Daoy (cell line): ENCODE measurements around the gene B3GAT3. TPM values are rescaled to one million over a fixed set of nuclear protein-coding genes. Genes with fewer than 3 reads are reported as not detected.
"Not testable (repeated sequence)": the region's sequence is repeated elsewhere in the genome, so short reads cannot be mapped to it uniquely, and the experiment has no call there.

ENCODE experiments used
- DNase-seq: peaks from one replicate; pipeline ENCODE4 v3.0.0-alpha.2; 2015; ENCODE audit warnings: low read depth
- total RNA-seq: library from RNA; depleted of rRNA; stranded (reverse); fragments of >200 nt; shearing (Covaris generic); gene quantifications from 2 replicates; pipeline ENCODE4 v1.2.3, GENCODE V29; 2014; rRNA removed

The B3GAT3 gene
- total RNA-seq, 1 experiment from 2014 or later = 17.9 TPM

- DNase-seq = no peak
These were observed 42.5 kb downstream of the B3GAT3 start for GRCh38 chr11:62579252-62579651.

DNA sequence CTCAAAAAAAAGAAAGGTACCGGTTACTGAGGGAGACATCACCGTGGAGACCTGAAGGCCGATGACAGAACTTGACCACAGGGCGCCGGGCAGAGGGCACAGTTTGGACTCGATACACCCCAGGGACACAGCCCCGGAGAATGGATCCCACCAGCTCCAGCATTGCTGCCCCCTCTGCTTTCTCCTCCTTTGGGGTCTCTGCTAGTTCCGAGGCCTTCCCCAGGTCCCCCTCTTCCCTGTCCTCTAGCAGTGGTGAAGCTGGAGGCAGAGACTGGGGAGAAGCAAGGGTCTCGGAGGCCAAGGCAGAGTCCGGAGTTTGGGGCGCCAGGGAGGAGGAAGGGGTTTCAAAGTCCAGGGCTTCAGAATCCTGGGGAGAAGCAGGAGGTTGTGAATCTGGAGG lies 43.2 kb downstream of the B3GAT3 start:
- no peak for DNase-seq

DNA sequence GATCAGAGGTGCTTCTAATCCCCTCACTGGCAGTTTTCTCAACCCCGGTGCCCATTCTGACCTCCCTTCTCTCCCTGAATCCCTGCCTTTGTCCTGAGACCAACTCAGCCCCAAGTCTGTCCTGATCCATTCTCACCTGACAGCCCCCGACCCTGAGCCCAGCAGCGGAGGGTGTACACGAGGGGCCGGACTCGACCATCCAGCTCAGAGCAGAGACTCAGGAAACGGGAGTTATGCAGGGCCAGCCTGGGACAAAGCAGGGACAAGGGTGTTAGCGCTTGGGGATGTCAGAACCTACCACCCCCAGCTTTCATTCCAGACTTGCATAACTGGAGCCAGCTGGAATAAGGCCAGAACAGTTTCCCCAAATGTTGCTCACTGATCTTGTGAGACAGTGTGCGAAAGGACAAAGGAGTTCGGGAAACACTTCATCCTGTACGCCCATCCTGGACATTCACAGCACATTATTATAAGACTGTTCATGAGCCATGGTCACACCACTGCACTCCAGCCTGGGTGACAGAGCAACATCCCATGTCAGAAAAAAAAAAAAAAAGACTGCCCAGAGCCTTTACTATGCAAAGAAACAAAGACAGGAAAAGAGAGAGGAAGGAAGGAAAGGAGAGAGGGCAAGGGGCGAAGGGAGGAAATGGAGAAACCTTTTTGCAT lies 44.6 kb downstream of the B3GAT3 start:
- no peak for DNase-seq

- DNase-seq = no peak
These were observed 45.9 kb downstream of the B3GAT3 start for GRCh38 chr11:62575837-62576236.

DNA sequence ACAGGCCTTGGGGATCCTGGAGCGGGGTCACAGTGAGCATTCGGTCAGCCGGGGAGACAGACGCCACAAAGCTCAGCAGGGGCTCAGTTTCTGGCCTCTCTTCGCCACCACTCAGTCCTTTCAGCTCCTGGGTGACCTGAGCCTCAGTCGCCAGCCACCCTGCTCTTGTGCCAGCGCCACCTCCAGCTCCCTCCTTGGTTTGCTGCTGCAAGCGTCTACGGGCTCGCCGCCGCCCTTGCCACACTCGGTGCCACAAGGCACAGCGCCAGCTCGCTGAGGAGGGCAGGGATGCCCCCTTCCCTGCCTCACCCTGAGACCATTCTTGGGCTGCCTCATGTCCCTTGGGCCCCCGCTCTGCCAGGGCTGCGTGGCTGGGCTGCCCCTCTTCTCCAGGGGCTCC lies 46.6 kb downstream of the B3GAT3 start:
- peak; percentile 13 for DNase-seq

DNA sequence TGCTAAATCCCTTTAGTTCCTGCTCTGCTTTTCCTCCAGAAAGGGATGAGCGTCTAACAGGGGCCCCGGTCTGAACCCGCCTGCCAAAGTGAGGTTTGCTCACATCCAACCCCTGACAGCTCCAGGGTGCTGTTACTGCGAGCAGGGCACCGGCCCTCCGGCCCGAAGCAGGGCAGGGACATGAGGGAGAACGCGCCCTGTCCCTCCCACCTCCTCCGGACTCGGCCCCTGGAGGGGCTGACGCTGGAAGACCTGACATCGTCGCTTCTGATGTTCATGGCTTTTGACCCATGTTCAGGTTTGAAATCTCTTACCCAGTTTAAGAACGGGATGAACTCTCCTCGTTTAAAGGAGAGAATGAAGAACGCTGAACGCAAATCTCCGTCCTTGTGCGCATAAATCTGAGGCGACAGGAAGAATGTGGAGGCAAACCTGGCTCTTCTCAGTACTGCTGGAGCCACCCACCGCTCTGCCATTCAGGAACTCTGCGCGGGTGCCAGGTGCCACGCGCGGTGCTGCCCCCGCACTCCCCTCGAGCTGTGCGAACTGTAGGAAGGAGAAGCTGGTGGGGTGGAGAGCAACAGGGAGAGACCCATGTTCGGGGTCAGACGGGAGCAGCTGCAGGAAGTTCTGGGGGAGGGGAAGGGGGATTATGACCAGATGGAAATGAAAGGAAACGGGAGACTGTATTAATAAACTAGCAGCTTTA lies 47.3 kb downstream of the B3GAT3 start:
- peak; percentile 27 for DNase-seq

DNA sequence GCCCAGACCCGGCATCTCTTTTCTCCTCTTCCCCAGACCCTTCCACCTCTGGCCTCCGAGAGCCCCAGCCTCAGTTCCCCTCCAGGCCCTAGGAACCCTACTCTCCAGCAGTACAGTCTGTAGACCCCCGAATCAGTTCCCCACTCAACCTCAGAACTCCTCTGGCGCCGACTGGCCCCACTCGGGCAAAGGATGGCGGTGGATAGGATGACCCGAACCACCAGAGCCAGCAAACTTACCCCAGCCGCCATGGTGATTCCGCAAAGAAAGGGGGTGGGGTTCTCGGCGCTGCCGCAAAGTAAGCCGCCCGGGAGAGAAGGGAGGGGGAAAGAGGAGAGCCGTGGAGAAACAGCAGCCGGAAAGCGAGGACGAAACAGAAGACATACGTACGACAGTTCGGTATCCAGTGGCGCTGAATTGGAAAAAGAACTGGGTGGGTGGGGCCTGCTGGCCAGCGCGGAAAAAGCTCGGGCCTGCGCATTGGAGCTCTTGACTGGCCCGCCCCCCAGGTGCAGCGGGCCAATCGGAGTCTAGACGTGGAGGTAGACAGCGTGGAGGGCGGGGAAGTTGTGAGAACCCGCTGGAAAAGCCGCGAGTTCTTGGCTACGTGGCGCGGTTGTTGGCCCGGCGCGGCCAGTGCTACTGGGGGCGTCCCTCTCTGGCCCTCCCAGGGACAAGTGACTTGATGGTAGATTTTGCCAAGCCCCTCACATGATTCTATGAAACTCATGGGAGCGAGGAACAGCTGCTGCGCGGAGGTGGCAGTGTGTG lies 48.0 kb downstream of the B3GAT3 start, which contains the start of gene EEF1G:
TSS of gene EEF1G (minus strand) at position 300 of the 771 bp plus-strand sequence. CDS start at position 251, 49 bp downstream.
- DNase-seq = peak; percentile 99

DNA sequence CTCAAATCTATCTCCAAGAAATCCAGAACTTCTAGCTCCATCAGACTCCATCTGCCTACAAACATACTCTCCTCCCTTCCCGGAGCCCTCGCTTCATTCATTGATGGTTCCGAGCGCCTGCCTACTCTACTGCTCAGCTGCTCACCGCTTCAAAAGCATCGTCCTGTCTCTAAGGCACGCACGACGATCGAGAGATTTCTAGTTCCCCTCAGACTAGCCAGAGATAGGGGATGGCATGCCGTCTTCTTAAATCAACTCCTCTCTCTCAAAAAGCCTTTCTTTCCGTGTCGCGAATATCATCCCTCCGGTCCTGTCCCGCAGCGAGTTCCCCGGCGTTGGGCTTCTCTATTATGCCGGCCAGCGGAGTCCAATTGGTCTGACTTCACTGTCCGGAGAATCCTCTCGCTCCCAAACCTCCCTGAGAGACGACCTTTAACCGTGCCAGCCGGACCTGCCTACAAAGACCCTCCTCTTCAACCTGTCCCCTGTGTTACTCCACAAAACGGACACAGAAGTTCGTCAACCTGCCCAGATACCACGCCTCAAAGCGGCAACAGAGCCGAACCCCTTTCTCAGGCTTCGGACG lies 48.7 kb downstream of the B3GAT3 start:
- DNase-seq = no peak

DNA sequence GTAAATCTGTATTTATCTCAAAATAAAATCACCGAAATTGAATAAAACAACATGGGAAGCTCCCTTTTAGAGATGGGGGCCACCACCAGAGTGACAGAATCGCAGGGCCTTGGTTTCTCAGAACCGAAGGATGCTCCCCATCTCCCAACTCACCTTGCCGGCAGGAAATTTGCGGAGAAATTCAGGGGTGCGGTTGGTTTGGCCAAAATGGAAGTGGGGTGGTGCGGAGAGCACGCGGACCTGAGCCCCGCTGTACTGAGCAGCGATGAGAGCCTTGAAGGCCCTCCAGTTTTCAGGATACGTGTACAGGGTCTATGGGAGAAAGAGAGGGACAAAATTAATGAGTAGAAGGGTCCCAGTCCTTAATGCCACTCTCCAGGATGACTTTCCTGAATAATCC lies 49.4 kb downstream of the B3GAT3 start:
- DNase-seq = no peak

- DNase-seq = not testable (repeated sequence)
These were observed 50.3 kb downstream of the B3GAT3 start for GRCh38 chr11:62571493-62571892.

DNA sequence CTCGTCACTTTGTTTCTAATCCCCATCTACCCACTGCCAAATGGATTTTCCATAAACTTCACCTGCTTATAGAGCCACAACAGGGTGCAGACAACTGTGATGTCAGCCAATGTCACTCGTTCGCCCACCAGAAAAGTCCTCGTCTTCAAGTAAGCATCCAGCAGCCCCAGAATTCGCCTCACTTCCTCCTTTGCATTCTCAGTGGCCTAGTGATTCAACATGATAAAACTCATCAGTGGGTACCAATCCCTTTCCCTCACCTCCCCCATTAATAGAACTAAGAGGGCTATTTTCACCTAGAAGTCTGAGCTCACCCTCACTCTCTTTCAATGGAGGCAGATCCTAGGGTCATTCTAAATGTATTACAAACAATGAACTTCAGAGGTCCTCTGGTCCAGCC lies 50.9 kb downstream of the B3GAT3 start:
- not testable (repeated sequence) for DNase-seq

GRCh38 chr11:62569611-62570010 lies 52.2 kb downstream of the B3GAT3 start:
- no peak for DNase-seq

GRCh38 chr11:62567018-62567633 lies 54.7 kb downstream of the B3GAT3 start:
- no peak for DNase-seq

GRCh38 chr11:62566247-62566646 lies 55.5 kb downstream of the B3GAT3 start:
- no peak for DNase-seq

Other genes with a start within 250 kb of the B3GAT3 start
- gene SCGB1A1, start 203.0 kb downstream of the B3GAT3 start, total RNA-seq = not detected in 2 replicates
- 92.3 and 107 TPM in 2 replicates for gene AHNAK, start 75.2 kb downstream of the B3GAT3 start, total RNA-seq
- gene EEF1G, start 48.1 kb downstream of the B3GAT3 start, total RNA-seq = 1,694 and 1,735 TPM in 2 replicates
- gene TUT1, start 30.5 kb downstream of the B3GAT3 start, total RNA-seq = 12.4 and 13.8 TPM in 2 replicates
- 123 and 124 TPM in 2 replicates for gene MTA2, start 20.1 kb downstream of the B3GAT3 start, total RNA-seq
- 18.0 and 19.3 TPM in 2 replicates for gene EML3, start 9.2 kb downstream of the B3GAT3 start, total RNA-seq
- 0.33 and 2.7 TPM in 2 replicates for gene ROM1, start 8.7 kb downstream of the B3GAT3 start, total RNA-seq
- 128 and 165 TPM in 2 replicates for gene GANAB, start 24.6 kb upstream of the B3GAT3 start, total RNA-seq
- 15.4 TPM in 2 replicates for gene INTS5, start 31.3 kb upstream of the B3GAT3 start, total RNA-seq
- 86.3 and 116 TPM in 2 replicates for gene C11orf98, start 43.2 kb upstream of the B3GAT3 start, total RNA-seq
- gene CSKMT, start 43.3 kb upstream of the B3GAT3 start, total RNA-seq = 3.2 and 14.3 TPM in 2 replicates
- 7.7 and 17.7 TPM in 2 replicates for gene UQCC3, start 49.7 kb upstream of the B3GAT3 start, total RNA-seq
- gene LBHD1, start 50.3 kb upstream of the B3GAT3 start, total RNA-seq = 4.9 and 6.0 TPM in 2 replicates
- 132 and 157 TPM in 2 replicates for gene UBXN1, start 57.1 kb upstream of the B3GAT3 start, total RNA-seq
- 0.98 TPM in 1 of 2 replicates, not detected in the other for gene LRRN4CL, start 67.5 kb upstream of the B3GAT3 start, total RNA-seq
- 56.9 and 79.5 TPM in 2 replicates for gene BSCL2, start 85.4 kb upstream of the B3GAT3 start, total RNA-seq
- gene GNG3, start 85.7 kb upstream of the B3GAT3 start, total RNA-seq = not detected in 2 replicates
- gene HNRNPUL2, start 105.5 kb upstream of the B3GAT3 start, total RNA-seq = 6.8 and 8.2 TPM in 2 replicates
- 36.7 and 51.0 TPM in 2 replicates for gene TTC9C, start 106.5 kb upstream of the B3GAT3 start, total RNA-seq
- 9.2 and 11.7 TPM in 2 replicates for gene ZBTB3, start 132.2 kb upstream of the B3GAT3 start, total RNA-seq
- 94.5 and 97.1 TPM in 2 replicates for gene POLR2G, start 139.6 kb upstream of the B3GAT3 start, total RNA-seq
- gene TAF6L, start 149.4 kb upstream of the B3GAT3 start, total RNA-seq = 18.3 and 27.4 TPM in 2 replicates
- gene TMEM179B, start 165.4 kb upstream of the B3GAT3 start, total RNA-seq = 40.8 and 64.5 TPM in 2 replicates
- gene TMEM223, start 170.0 kb upstream of the B3GAT3 start, total RNA-seq = 23.2 and 32.2 TPM in 2 replicates
- gene NXF1, start 183.5 kb upstream of the B3GAT3 start, total RNA-seq = 28.4 and 29.3 TPM in 2 replicates
- 26.0 and 28.2 TPM in 2 replicates for gene STX5, start 210.1 kb upstream of the B3GAT3 start, total RNA-seq
- gene TEX54, start 210.9 kb upstream of the B3GAT3 start, total RNA-seq = not detected in 2 replicates
- gene WDR74, start 217.6 kb upstream of the B3GAT3 start, total RNA-seq = 147 and 152 TPM in 2 replicates